C4-2B (cell line): ENCODE data around the gene ENAH.

ENCODE experiments used
- ZFX ChIP-seq: fragments of 450-650 bp; IDR thresholded peaks from 2 replicates; pipeline ENCODE4 v1.6.1; 2017
- TF ChIP-seq, protein P1 (sequence below): fragments of 450-650 bp; conservative IDR thresholded peaks from 2 replicates; pipeline ENCODE4 v1.5.1; 2017; ENCODE audit warnings: mild to moderate bottlenecking

DNA sequence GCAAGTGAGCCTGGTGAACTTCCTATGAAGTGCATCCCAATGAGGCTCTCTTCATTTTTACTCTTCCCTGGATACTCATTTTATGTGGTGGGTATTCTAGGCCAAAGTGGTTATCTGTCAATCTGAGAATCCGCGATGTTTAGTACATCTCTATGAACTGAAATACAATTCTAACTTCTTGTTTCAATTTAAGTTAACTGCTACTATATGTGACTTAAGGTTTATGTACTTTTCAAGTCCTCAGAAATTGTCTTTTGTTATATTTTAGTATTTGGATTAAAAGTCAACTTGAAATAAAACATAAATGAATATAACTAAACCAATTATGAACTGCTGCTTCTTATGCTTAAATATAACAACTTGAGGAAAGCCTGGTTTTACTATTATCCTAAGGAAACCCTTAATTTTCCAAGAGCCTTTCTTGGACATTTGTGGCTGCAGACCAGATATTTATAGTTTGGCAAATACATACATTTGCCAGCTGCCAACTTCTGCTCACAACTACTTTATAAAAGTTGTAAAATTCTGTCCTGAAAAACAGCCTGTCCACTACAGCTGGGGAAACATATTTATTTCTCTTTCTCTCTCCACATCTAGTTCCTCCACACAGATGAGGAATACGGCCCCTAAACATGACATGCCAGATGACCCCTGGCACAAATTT, 60.4 kb downstream of the ENAH start:
- TF ChIP-seq, protein P1, sequence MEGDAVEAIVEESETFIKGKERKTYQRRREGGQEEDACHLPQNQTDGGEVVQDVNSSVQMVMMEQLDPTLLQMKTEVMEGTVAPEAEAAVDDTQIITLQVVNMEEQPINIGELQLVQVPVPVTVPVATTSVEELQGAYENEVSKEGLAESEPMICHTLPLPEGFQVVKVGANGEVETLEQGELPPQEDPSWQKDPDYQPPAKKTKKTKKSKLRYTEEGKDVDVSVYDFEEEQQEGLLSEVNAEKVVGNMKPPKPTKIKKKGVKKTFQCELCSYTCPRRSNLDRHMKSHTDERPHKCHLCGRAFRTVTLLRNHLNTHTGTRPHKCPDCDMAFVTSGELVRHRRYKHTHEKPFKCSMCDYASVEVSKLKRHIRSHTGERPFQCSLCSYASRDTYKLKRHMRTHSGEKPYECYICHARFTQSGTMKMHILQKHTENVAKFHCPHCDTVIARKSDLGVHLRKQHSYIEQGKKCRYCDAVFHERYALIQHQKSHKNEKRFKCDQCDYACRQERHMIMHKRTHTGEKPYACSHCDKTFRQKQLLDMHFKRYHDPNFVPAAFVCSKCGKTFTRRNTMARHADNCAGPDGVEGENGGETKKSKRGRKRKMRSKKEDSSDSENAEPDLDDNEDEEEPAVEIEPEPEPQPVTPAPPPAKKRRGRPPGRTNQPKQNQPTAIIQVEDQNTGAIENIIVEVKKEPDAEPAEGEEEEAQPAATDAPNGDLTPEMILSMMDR = no peak
- TF ChIP-seq ZFX = no peak
